OCI-LY7 (cell line): ENCODE measurements around the gene TRAF2. TPM values are rescaled to one million over a fixed set of nuclear protein-coding genes. Genes with fewer than 3 reads are reported as not detected.
A peak's percentile ranks its signal among the peaks of the same experiment; 100 is the strongest.

Experiments used
- BruUV-seq: library from RNA; stranded (reverse); fragments of 400-500 nt; replicated peaks from 2 replicates; lab custom pipeline; 2021; lab: Mats Ljungman, UMichigan
- CTCF ChIA-PET: fragments of 300-600 bp; sonication (Branson Sonifier 250); formaldehyde crosslinking; loops from one replicate; lab custom pipeline; 2022; ENCODE audit warnings: antibody characterized with exemption; ENCODE audit not compliant: unreplicated experiment; lab: Charles Lee
- POLR2A ChIA-PET: fragments of 300-600 bp; sonication (Branson Sonifier 250); formaldehyde crosslinking; loops from one replicate; lab custom pipeline; 2022; ENCODE audit warnings: antibody characterized with exemption; lab: Charles Lee
- DNase-seq: peaks from one replicate; pipeline ENCODE4 v3.0.0-alpha.2; 2015; ENCODE audit warnings: low spot score
- H2AFZ ChIP-seq: fragments of 200-600 bp; sonication (generic), shearing (Covaris generic); 2 replicates; pipeline ENCODE4 v1.6.1; 2014; ENCODE audit warnings: mild to moderate bottlenecking, antibody characterized with exemption, low read length, moderate library complexity
- H3K27ac ChIP-seq: fragments of 200-600 bp; sonication (generic); 2 replicates; pipeline ENCODE4 v1.5.1; 2014; ENCODE audit warnings: mixed run types, low read depth, mild to moderate bottlenecking, moderate library complexity, low read length, inconsistent platforms; ENCODE audit not compliant: poor library complexity, severe bottlenecking
- H3K36me3 ChIP-seq: fragments of 200-600 bp; sonication (generic); 2 replicates; pipeline ENCODE4 v1.6.1; 2014; ENCODE audit warnings: mild to moderate bottlenecking, antibody characterized with exemption, low read length, moderate library complexity, mixed read lengths; ENCODE audit not compliant: insufficient read depth
- H3K4me1 ChIP-seq: fragments of 200-600 bp; sonication (generic); 2 replicates; pipeline ENCODE4 v1.5.1; 2014; ENCODE audit warnings: mild to moderate bottlenecking, low read length; ENCODE audit not compliant: insufficient read depth, poor library complexity, severe bottlenecking
- H3K4me2 ChIP-seq: fragments of 200-600 bp; sonication (generic); 2 replicates; pipeline ENCODE4 v1.6.1; 2014; ENCODE audit warnings: mild to moderate bottlenecking, low read length
- H3K4me3 ChIP-seq: fragments of 200-600 bp; sonication (generic); 2 replicates; pipeline ENCODE4 v1.5.1; 2014; ENCODE audit warnings: mild to moderate bottlenecking, low read depth, low read length; ENCODE audit not compliant: poor library complexity, severe bottlenecking
- H3K79me2 ChIP-seq: fragments of 200-600 bp; sonication (generic); 2 replicates; pipeline ENCODE4 v1.6.1; 2016; ENCODE audit warnings: low read depth, mild to moderate bottlenecking, low read length, moderate library complexity, mixed read lengths; ENCODE audit not compliant: insufficient read depth
- H3K9me2 ChIP-seq: fragments of 200-600 bp; sonication (generic); 2 replicates; pipeline ENCODE4 v1.6.1; 2016; ENCODE audit warnings: mild to moderate bottlenecking, low read length, mixed read lengths; ENCODE audit not compliant: insufficient read depth
- H3K9me3 ChIP-seq: fragments of 200-600 bp; sonication (generic); 2 replicates; pipeline ENCODE4 v1.6.1; 2014; ENCODE audit warnings: mild to moderate bottlenecking, mixed run types, low read length, mixed read lengths
- H4K20me1 ChIP-seq: fragments of 200-600 bp; sonication (generic); 2 replicates; pipeline ENCODE4 v1.6.1; 2014; ENCODE audit warnings: mild to moderate bottlenecking, antibody characterized with exemption, low read length, moderate library complexity, mixed read lengths; ENCODE audit not compliant: insufficient read depth
- EZH2phosphoT487 ChIP-seq: fragments of 200-600 bp; sonication (generic); IDR thresholded peaks from 2 replicates; pipeline ENCODE4 v1.6.1; 2018; ENCODE audit warnings: low read depth, borderline replicate concordance, mild to moderate bottlenecking, mixed run types, antibody characterized with exemption, low read length, moderate library complexity, mixed read lengths
- intact Hi-C: fragments of 100-400 bp; cut with micrococcal nuclease; formaldehyde crosslinking; loops from one replicate; pipeline ENCODE4 v1.10.0; 2022; ENCODE audit not compliant: unreplicated experiment
- total RNA-seq, 2 experiments: library from RNA; depleted of rRNA in 1 of 2; stranded (reverse); fragments of >200 nt in 1 of 2; shearing (Covaris generic) in 1 of 2; gene quantifications; 2 replicates each; pipeline ENCODE4 v1.2.3, GENCODE V29; 2014 to 2022
- TF ChIP-seq, protein P1 (sequence below): fragments of 200-600 bp; sonication (generic); conservative IDR thresholded peaks from 2 replicates; pipeline ENCODE4 v1.5.1; 2014; ENCODE audit warnings: mild to moderate bottlenecking, antibody characterized with exemption, low read length, moderate library complexity, mixed read lengths

The TRAF2 gene
- total RNA-seq, 2 experiments from 2014 or later, result 31.4 to 40.5 TPM

DNA sequence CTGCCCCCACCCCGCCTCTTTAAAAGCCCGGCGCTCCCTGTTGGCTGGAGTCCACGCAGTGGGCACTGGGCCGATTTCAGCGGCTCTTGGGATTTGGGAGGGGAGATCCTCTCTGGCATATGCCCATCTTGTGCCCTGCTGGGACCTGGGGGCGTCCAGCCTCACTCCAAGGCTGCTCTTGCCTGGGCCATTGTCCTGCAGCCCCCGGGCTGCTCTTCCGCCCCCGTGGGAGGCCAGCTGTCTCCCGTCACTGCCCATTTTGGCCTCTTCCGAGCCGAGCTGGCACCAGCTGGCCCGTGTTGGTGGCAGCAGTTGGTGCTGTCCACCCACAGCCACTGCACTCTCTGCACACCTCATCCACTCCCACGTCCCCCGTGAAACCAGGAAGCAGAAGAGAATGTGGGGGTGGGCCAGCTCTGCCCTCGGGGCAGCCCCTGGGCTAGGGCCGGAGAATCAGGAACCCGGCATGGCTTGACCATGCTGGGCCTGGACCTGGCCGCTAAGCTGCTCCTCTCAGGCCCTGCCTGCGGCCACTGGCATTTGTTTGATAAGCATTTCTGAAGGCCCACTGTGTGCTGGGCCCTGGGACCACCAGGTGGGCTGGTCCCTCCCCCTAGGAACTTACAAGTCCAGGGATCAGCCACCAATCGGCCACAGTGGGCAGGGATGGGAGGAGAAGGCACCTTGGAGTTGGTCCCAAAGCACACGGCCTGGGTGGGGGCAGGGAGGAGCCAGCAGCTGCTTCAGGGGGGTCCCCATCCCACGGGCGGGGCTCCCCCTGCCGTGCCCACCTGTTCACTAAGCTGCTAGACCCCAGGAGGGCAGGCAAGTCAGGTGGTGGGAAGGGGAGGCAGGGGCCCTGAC lies 60.9 kb downstream of the TRAF2 start:
- TF ChIP-seq EZH2phosphoT487, result no peak
- TF ChIP-seq, protein P1, sequence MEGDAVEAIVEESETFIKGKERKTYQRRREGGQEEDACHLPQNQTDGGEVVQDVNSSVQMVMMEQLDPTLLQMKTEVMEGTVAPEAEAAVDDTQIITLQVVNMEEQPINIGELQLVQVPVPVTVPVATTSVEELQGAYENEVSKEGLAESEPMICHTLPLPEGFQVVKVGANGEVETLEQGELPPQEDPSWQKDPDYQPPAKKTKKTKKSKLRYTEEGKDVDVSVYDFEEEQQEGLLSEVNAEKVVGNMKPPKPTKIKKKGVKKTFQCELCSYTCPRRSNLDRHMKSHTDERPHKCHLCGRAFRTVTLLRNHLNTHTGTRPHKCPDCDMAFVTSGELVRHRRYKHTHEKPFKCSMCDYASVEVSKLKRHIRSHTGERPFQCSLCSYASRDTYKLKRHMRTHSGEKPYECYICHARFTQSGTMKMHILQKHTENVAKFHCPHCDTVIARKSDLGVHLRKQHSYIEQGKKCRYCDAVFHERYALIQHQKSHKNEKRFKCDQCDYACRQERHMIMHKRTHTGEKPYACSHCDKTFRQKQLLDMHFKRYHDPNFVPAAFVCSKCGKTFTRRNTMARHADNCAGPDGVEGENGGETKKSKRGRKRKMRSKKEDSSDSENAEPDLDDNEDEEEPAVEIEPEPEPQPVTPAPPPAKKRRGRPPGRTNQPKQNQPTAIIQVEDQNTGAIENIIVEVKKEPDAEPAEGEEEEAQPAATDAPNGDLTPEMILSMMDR, result no peak
- ChIA-PET POLR2A (interaction anchor here (1.3 to 1.9 kb wide), 2 partner anchors 87 to 157 kb away, joined by 3 to 4 read pairs; partner anchors contain the start of gene TMEM141), CTCF (interaction anchor here (0.6 to 1.9 kb wide), 3 partner anchors 82 to 288 kb away, joined by 3 to 8 read pairs (median 3); no protein-coding TSS in a partner anchor)
- intact Hi-C loops, result no loop called here
- Histone ChIP-seq H2AFZ (no peak overlapping the region), H3K4me1 (peaks cover 36% of the 10 kb centered on the region), H3K4me3 (no peak overlapping the region), H3K36me3 (peaks cover 10% of the 10 kb centered on the region), H3K79me2 (peaks cover 10% of the 10 kb centered on the region; the same call in 1 of the 2 replicates), H3K9me2 (no peaks in the 10 kb centered on the region), H3K27ac (no peak overlapping the region), H3K9me3 (no peaks in the 10 kb centered on the region), H4K20me1 (no peaks in the 10 kb centered on the region), H3K4me2 (no peak overlapping the region)
- DNase-seq, result no peak
- no TSS peak for BruUV-seq

DNA sequence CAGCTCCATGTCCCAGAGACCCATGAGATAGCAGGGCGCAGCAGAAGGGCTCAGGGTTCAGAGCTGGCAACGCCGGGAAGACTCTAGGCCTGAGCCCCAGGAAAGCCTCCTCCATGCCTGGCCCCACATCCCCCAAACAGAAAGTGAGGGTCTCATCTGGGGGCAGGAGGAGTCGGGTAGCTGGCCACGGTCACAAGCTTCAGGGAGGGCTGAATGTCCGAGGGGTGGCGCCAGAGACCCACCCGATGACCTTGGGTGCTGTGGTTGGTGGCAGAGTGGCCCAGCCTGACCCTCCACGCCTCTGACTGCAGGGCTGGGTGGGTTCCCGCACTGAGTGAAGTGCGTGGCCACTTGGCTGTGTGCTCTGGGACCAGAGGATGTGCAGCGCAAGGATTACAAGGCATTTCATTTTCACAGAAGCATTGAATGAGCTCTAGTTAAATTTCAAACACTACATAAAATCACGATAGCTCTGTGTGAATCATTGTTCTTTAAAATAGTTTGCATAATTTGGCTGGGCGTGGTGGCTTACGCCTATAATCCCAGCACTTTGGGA lies 61.7 kb downstream of the TRAF2 start:
- no TSS peak for BruUV-seq
- ChIA-PET CTCF (interaction anchor here (0.6 to 1.9 kb wide), 5 partner anchors 30 to 321 kb away, joined by 3 to 8 read pairs (median 3); no protein-coding TSS in a partner anchor), POLR2A (interaction anchor here (0.7 to 1.9 kb wide), 3 partner anchors 87 to 170 kb away, joined by 3 to 6 read pairs (median 4); partner anchors contain the start of gene TMEM141)
- Histone ChIP-seq H3K9me2 (no peaks in the 10 kb centered on the region), H3K4me1 (peaks cover 33% of the 10 kb centered on the region), H3K27ac (no peak overlapping the region), H3K9me3 (no peaks in the 10 kb centered on the region), H3K36me3 (0 out of 2 replicates have a peak, but pooled peaks cover 2% of the 10 kb centered on the region), H3K79me2 (peaks cover 9% of the 10 kb centered on the region; the same call in 1 of the 2 replicates), H3K4me3 (no peak overlapping the region), H4K20me1 (no peaks in the 10 kb centered on the region), H3K4me2 (no peak overlapping the region), H2AFZ (no peak overlapping the region)
- TF ChIP-seq, protein P1, result peak; percentile 71
- no peak for TF ChIP-seq EZH2phosphoT487
- intact Hi-C loops, result no loop called here
- DNase-seq, result peak; percentile 48
